Ovary (tissue), 9 donors: ENCODE data around the gene MED26. TPM values are rescaled to one million over a fixed set of nuclear protein-coding genes. Genes with fewer than 3 reads are reported as not detected.

Experiments used
- DNase-seq, 5 donors: peaks; one replicate each; pipeline ENCODE4 v3.0.0-alpha.2; 2019 to 2020
- H3K27ac ChIP-seq, 2 donors: fragments of 200-600 bp; one replicate each; pipeline versions ENCODE4 v1.5.1 to v1.8.0; 2019 to 2022
- H3K27me3 ChIP-seq: fragments of 200-600 bp; one replicate; pipeline ENCODE4 v1.8.0; 2022
- H3K36me3 ChIP-seq: fragments of 200-600 bp; sonication (generic); one replicate; pipeline ENCODE4 v1.5.1; 2019
- H3K4me1 ChIP-seq: one replicate; pipeline ENCODE4 v1.8.1; 2013; ENCODE audit warnings: mild to moderate bottlenecking, moderate library complexity; ENCODE audit not compliant: insufficient read depth
- H3K4me3 ChIP-seq: fragments of 200-600 bp; sonication (generic); one replicate; pipeline ENCODE4 v1.5.1; 2017
- H3K9me3 ChIP-seq, 2 donors: fragments of 200-600 bp in 1 of 2; sonication (generic) in 1 of 2; one replicate each; pipeline versions ENCODE4 v1.5.1 to v1.8.1; 2013 to 2019; ENCODE audit warnings: mild to moderate bottlenecking in 1 of 2, moderate library complexity in 1 of 2
- CTCF ChIP-seq, 3 donors: fragments of 450-650 bp in 2 of 3; fragments of 200-600 bp in 1 of 3; IDR thresholded peaks; one replicate each; pipeline versions ENCODE4 v1.5.1 to v1.8.0; 2016 to 2022; ENCODE audit warnings: antibody characterized with exemption in 3 of 3, mild to moderate bottlenecking in 1 of 3
- EP300 ChIP-seq: sonication (generic); formaldehyde crosslinking; IDR thresholded peaks from one replicate; pipeline ENCODE4 v1.6.1; 2017; ENCODE audit warnings: antibody characterized with exemption
- POLR2A ChIP-seq: fragments of 450-650 bp; IDR thresholded peaks from one replicate; pipeline ENCODE4 v1.6.1; 2017; ENCODE audit warnings: antibody characterized with exemption, mild to moderate bottlenecking, moderate library complexity
- WGBS, 3 donors: extraction: QIAGEN DNeasy Blood & Tissue Kit in 1 of 3; methylation state at CpG; one replicate each; pipeline versions ENCODE4 v1.1.5 to v1.1.7; 2013 to 2017; 5-methylcytosine and 5-hydroxymethylcytosine counted together
- intact Hi-C, 4 donors: fragments of 100-400 bp; cut with DNase I; formaldehyde crosslinking; loops; one replicate each; pipeline versions ENCODE4 v1.11.0 to v1.15.1; 2022 to 2023
- polyA plus RNA-seq, 2 donors: library from polyadenylated mRNA; stranded (reverse); fragments of 200-250 nt in 1 of 2; fragments of 350-450 nt in 1 of 2; fragmentation: Illumina TruSeq in 1 of 2; extraction: RNeasy Lipid Tissue Mini Kit (QIAGEN cat#74804) in 1 of 2; gene quantifications; one replicate each; pipeline ENCODE4 v1.2.3, GENCODE V29; 2013 to 2014
- total RNA-seq, 7 donors: library from RNA; depleted of rRNA in 2 of 7; stranded (reverse); fragments of >200 nt in 2 of 7; fragmentation: NEBNext Ultra II Directional in 3 of 7; extraction: Animal tissue kit (Norgen Biotek cat#: 25700) in 3 of 7; gene quantifications; one replicate each; pipeline versions ENCODE4 v1.1.0 to v1.2.4, GENCODE V29; 2016 to 2023
- donor health status: DM: no; HTN: no; CAD: no; lungs with moderate emphysema.
- donor health status: DM: no; HTN: no; CAD: no.
- donor health status: Bipolar disorder and iron deficiency.
- donor health status: DM: yes; HTN: yes; CAD: no.
- donor health status: DM: no; HTN: no; CAD: no.
- donor health status: DM: yes; HTN: yes; CAD: no.

Gene MED26
- total and polyA plus RNA-seq, 9 donors = 3.0 to 13.2 (median 10.8) TPM

- Histone ChIP-seq H3K27ac (no peak overlapping the region), H3K4me3 (no peak overlapping the region), H3K27me3 (no peaks in the 10 kb centered on the region), H3K4me1 (peaks cover 22% of the 10 kb centered on the region), H3K9me3 (no peaks in the 10 kb centered on the region), H3K36me3 (no peaks in the 10 kb centered on the region)
- intact Hi-C loops = loop anchor here in 1 of 4 donors (5.0 kb wide), 1 partner anchor 36 kb away; no protein-coding TSS in a partner anchor
- DNase-seq = no peak
- TF ChIP-seq POLR2A (no peak), EP300 (no peak), CTCF (IDR thresholded peaks at IDR 0.05) (no peak)
- WGBS, 3 donors = 86 to 88% (median 87%) methylated on average over 11 of the region's 11 CpGs
Observed at GRCh38 chr19:16585808-16586476, 42.1 kb downstream of the MED26 start.

GRCh38 chr19:16585094-16585801 lies 42.8 kb downstream of the MED26 start:
- intact Hi-C loops = loop anchor here in 1 of 4 donors (5.0 kb wide), 1 partner anchor 37 kb away; no protein-coding TSS in a partner anchor
- Histone ChIP-seq H3K4me3 (no peak overlapping the region), H3K4me1 (peaks cover 22% of the 10 kb centered on the region), H3K27ac (peak overlapping the region in 1 of 2 donors; percentile 1), H3K27me3 (no peaks in the 10 kb centered on the region), H3K9me3 (no peaks in the 10 kb centered on the region), H3K36me3 (no peaks in the 10 kb centered on the region)
- WGBS, 3 donors = 76 to 88% (median 84%) methylated on average over 12 to 13 of the region's 13 CpGs
- no peak for DNase-seq
- TF ChIP-seq EP300 (no peak), POLR2A (no peak), CTCF (IDR thresholded peaks at IDR 0.05) (no peak)

- Histone ChIP-seq H3K9me3 (no peaks in the 10 kb centered on the region), H3K36me3 (no peaks in the 10 kb centered on the region), H3K4me3 (no peak overlapping the region), H3K4me1 (peaks cover 22% of the 10 kb centered on the region), H3K27me3 (no peaks in the 10 kb centered on the region), H3K27ac (peak overlapping the region in 1 of 2 donors; percentile 1)
- TF ChIP-seq EP300 (no peak), POLR2A (no peak), CTCF (IDR thresholded peaks at IDR 0.05) (no peak)
- intact Hi-C loops = loop anchor here in 1 of 4 donors (5.0 kb wide), 1 partner anchor 38 kb away; no protein-coding TSS in a partner anchor
- 9 to 11% (median 9%) methylated on average over 15 of the region's 15 CpGs for WGBS, 3 donors
- peak; percentile 64 to 77 (median 72) for DNase-seq
Observed at GRCh38 chr19:16584248-16585093, 43.5 kb downstream of the MED26 start.
